ENCODE results near the gene KEL. TPM values are rescaled to one million over a fixed set of nuclear protein-coding genes. Genes with fewer than 3 reads are reported as not detected.

The KEL gene, protein sequence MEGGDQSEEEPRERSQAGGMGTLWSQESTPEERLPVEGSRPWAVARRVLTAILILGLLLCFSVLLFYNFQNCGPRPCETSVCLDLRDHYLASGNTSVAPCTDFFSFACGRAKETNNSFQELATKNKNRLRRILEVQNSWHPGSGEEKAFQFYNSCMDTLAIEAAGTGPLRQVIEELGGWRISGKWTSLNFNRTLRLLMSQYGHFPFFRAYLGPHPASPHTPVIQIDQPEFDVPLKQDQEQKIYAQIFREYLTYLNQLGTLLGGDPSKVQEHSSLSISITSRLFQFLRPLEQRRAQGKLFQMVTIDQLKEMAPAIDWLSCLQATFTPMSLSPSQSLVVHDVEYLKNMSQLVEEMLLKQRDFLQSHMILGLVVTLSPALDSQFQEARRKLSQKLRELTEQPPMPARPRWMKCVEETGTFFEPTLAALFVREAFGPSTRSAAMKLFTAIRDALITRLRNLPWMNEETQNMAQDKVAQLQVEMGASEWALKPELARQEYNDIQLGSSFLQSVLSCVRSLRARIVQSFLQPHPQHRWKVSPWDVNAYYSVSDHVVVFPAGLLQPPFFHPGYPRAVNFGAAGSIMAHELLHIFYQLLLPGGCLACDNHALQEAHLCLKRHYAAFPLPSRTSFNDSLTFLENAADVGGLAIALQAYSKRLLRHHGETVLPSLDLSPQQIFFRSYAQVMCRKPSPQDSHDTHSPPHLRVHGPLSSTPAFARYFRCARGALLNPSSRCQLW
- total RNA-seq, result under 1 TPM in 2 of 4 donors, not detected in 2; 0.23 to 0.83 TPM

DNA sequence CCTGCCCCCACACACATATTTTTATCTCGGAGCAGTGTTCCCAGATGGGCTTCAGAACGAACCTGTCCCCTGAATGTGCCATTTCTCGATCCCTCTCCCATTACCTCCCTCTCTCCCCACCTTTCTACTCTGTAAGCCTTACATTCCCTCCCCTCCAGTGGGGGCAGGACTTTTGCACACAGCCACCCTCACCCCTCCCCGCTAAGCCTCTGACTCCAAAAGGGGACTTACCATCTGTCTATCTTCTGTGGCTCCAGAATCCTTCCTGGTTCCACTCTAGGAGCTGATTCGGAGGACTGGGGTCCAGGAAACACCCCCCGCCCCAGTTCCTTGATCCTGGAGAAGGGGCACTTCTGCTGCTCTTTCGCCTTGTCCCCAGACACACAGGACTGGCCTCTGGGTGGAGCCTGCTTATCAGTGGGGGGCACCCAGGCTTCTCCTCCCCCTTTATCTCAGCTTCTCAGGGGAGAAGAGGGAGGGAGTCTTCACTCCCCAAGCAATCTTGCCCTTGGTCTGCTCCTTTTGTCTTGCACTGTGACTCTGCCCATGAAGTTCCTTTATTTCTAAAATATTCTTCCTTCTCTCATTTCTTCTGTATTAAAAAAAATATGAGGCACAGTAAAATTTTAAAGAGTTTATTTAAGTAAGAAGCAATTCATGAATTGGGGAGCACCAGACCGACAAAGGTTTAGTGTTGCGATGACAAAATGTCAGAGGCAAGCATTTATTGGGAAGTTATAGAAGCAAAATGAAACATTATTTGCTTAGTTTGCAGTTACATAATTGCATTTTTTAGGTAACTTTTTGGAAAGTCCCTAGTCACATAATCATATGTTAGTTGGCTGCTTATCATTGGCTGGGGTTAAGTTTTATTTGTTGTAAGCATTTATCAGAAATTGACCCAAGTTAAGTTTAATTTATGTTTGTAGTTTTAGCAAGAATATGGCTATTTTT is at the start of gene KEL:
TSS of gene KEL (minus strand) at position 391 of the 954 bp plus-strand sequence. CDS start at position 234, 157 bp downstream.
- intact Hi-C loops (cut with DNase I), result no loop called here
- 53% methylated on average over 9 of the region's 9 CpGs for WGBS

DNA sequence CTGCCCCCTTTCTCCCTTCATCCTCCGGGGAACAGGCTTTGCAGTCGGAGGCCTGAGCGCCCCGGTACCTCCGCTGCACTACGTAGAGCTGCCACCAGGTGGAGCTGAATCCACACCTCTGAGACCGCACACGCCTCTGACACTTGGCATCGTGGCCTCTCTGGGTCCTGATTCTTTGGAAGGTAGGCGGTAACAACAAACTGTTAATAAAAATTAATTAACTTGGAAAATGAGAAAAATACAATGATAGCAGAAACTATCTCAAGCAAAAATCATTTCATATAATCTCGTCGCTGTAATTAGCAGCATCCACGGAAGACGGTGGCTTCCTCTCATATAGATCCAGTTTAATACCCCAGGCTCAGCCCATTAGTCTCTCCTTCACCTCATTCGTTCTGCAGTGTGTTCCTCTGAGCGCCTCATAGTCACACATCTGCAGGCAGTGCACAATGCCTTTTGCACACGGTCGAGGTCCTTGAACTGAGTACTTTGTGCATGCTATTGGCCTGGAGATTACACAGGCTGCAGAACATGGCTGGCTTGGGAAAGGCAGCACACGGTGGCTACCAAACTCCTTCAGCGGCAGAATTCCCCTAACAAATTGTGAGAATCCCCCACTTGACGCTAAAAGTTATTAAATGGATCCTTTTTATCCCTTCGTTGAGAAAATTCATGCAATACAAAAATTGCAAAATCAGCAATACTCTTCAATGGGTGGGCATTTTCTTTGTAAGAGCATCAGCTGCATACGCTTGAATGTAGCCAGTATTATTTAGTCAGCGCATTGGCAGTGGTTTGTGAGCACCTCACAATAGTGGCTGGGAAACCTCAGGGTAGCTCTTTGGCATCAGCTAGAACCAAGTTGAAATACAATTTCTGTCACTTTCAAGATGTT is 46.1 kb upstream of the KEL start:
- no peak overlapping the region for H3K4me3 ChIP-seq
- DNase-seq (ENCODE audit: extremely low spot score), result peak; percentile 94
- peaks cover 0 to 14% (median 0%) of the 10 kb centered on the region in 4 donors for H3K27me3 ChIP-seq
- no peaks in the 10 kb centered on the region for H3K36me3 ChIP-seq
- H3K9me3 ChIP-seq, result no peaks in the 10 kb centered on the region
- intact Hi-C loops (cut with DNase I), result no loop called here
- TF ChIP-seq POLR2AphosphoS5 (IDR thresholded peaks at IDR 0.05) (peak in 1 of 2 donors; percentile 13), POLR2A (IDR thresholded peaks at IDR 0.05; ENCODE audit: low read depth) (no peak), EP300 (IDR thresholded peaks at IDR 0.05) (no peak)
- TF ChIP-seq, protein P1, sequence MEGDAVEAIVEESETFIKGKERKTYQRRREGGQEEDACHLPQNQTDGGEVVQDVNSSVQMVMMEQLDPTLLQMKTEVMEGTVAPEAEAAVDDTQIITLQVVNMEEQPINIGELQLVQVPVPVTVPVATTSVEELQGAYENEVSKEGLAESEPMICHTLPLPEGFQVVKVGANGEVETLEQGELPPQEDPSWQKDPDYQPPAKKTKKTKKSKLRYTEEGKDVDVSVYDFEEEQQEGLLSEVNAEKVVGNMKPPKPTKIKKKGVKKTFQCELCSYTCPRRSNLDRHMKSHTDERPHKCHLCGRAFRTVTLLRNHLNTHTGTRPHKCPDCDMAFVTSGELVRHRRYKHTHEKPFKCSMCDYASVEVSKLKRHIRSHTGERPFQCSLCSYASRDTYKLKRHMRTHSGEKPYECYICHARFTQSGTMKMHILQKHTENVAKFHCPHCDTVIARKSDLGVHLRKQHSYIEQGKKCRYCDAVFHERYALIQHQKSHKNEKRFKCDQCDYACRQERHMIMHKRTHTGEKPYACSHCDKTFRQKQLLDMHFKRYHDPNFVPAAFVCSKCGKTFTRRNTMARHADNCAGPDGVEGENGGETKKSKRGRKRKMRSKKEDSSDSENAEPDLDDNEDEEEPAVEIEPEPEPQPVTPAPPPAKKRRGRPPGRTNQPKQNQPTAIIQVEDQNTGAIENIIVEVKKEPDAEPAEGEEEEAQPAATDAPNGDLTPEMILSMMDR (IDR thresholded peaks at IDR 0.05), result peak; percentile 92 to 99 (median 93)
- H3K27ac ChIP-seq (replicated peaks in 1 of 4), result no peak overlapping the region
- WGBS, result 42% methylated on average over 23 of the region's 24 CpGs
- peaks cover 0 to 9% (median 5%) of the 10 kb centered on the region in 4 donors for H3K4me1 ChIP-seq

More for the DNA sequence above, at the start of gene KEL:
- H3K36me3 ChIP-seq, result no peaks in the 10 kb centered on the region
- no peak within 1 kb of the TSS for H3K27ac ChIP-seq (replicated peaks in 1 of 4)
- H3K9me3 ChIP-seq, result no peaks in the 10 kb centered on the region
- TF ChIP-seq EP300 (IDR thresholded peaks at IDR 0.05), result no peak
- no peak for TF ChIP-seq POLR2A (IDR thresholded peaks at IDR 0.05; ENCODE audit: low read depth)
- no peak for TF ChIP-seq POLR2AphosphoS5 (IDR thresholded peaks at IDR 0.05)
- TF ChIP-seq, protein P1 (IDR thresholded peaks at IDR 0.05), result no peak
- no peak for DNase-seq (ENCODE audit: extremely low spot score)
- no peak within 1 kb of the TSS for H3K4me3 ChIP-seq
- H3K27me3 ChIP-seq, result peaks cover 0 to 10% (median 0%) of the 10 kb centered on the region in 4 donors
- H3K4me1 ChIP-seq, result no peaks in the 10 kb centered on the region

DNA sequence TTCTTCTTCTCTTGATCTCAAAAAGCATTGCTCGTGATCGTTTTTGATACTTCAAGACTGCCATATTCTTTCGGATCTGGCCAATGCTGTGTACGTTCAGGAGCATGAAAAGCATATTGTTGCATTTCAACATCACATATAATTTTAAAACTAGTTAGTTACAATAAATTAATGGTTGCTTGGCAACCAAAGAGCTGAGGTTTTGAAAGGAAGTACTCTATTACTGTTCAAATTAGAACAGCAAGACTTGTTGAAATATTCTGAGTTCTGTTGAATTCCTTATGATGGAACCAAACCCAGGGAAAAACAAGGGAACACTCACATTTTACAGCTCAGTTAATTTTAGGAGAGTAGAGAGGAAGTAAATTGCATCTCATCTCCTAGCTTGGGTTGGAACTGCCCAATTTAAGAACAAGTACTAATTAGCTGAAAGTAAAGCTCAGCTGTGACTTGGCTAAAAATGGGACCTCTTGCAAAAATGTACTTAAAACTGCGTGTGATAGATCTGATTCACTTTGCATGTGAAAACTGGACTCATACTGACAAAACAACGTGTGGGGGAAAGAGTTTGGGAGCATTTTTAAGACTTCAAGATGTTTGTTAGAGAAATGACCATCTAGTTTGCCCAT is 43.6 kb upstream of the KEL start:
- DNase-seq (ENCODE audit: extremely low spot score), result no peak
- Histone ChIP-seq H3K4me1 (peaks cover 0 to 10% (median 2%) of the 10 kb centered on the region in 4 donors), H3K4me3 (no peak overlapping the region), H3K9me3 (peaks cover 0 to 6% (median 0%) of the 10 kb centered on the region in 4 donors), H3K36me3 (no peaks in the 10 kb centered on the region), H3K27me3 (peaks cover 0 to 14% (median 0%) of the 10 kb centered on the region in 4 donors), H3K27ac (replicated peaks in 1 of 4) (no peak overlapping the region)
- WGBS, result 75% methylated on average over 6 of the region's 6 CpGs
- intact Hi-C loops (cut with DNase I), result no loop called here
- TF ChIP-seq POLR2AphosphoS5 (IDR thresholded peaks at IDR 0.05) (no peak), EP300 (IDR thresholded peaks at IDR 0.05) (no peak), POLR2A (IDR thresholded peaks at IDR 0.05; ENCODE audit: low read depth) (no peak)
- TF ChIP-seq, protein P1 (IDR thresholded peaks at IDR 0.05), result no peak
